Hindlimb muscle (tissue), 1 donor: ENCODE measurements around the gene ECPAS. TPM values are rescaled to one million over a fixed set of nuclear protein-coding genes. Genes with fewer than 3 reads are reported as not detected.

ENCODE experiments used
- DNase-seq: peaks from one replicate; pipeline ENCODE4 v3.0.0-alpha.2; 2013
- polyA plus RNA-seq: library from polyadenylated mRNA; unstranded; fragments of 120-200 nt; gene quantifications from one replicate; pipeline ENCODE4 v1.2.1, GENCODE V29; 2013; ENCODE audit not compliant: insufficient read length

Gene ECPAS
- polyA plus RNA-seq, 1 donor: 152 TPM

GRCh38 chr9:111330124-111330523, 154.1 kb downstream of the ECPAS start, which contains the start of gene OR2K2:
TSS of gene OR2K2 (minus strand) at chr9:111330224. CDS start at chr9:111328433, 1,791 bp downstream.
- DNase-seq: no peak

- no peak for DNase-seq
Observed at GRCh38 chr9:111320631-111321030, 163.6 kb downstream of the ECPAS start.

- DNase-seq: no peak
Observed at GRCh38 chr9:111316796-111317195, 167.4 kb downstream of the ECPAS start.

Other genes with a start within 250 kb of the ECPAS start
- not detected for gene OR2K2, start 154.2 kb downstream of the ECPAS start, polyA plus RNA-seq
- 1.5 TPM for gene ZNF483, start 40.8 kb upstream of the ECPAS start, polyA plus RNA-seq
- gene PTGR1, start 115.3 kb upstream of the ECPAS start, polyA plus RNA-seq: 64.2 TPM
- 7.8 TPM for gene DNAJC25, start 147.0 kb upstream of the ECPAS start, polyA plus RNA-seq
- 41.6 TPM for gene GNG10, start 177.2 kb upstream of the ECPAS start, polyA plus RNA-seq